ENCODE data around the gene ZNF608.
A peak's percentile ranks its signal among the peaks of the same experiment; 100 is the strongest.

ZNF608 gene

DNA sequence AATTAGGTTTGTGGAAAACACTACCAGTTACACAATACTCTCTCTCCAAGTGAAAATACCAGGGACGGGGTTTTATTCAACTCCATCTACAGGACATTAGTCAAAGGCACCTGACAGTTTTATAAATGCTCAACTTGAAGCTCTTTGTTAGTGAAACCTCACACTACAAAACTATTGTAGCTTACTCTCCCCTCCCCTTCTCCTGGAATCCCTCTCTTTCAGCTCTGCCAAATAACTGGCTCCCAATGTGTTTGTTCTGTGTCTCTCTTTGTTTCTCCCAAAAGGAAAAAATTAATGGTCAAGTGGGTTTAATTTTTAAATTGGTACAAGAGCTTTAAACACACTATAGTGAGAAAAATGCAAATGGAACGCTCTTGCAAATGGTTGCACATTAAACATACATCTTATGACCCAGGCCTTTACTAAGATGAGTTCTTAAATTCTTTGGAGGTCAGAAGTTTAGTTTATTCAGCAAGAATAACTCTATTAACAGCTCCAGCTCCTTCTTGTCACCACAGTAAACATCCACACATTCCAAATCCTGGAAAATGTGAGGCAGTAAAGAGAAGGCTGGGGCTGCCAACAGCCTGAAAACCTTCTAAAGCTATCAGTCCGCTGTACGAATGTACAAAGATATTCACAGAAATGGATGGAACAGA lies 48.4 kb downstream of the ZNF608 start:
- Histone ChIP-seq H3K27me3 (ENCODE audit: control insufficient read depth in 3 of 3, insufficient read depth in 3 of 3, low read depth in 1 of 3, low read length in 3 of 3) (no peaks in the 10 kb centered on the region), H3K23ac (ENCODE audit: low read depth, low read length, poor library complexity) (no peak overlapping the region), H2BK5ac (ENCODE audit: low read length) (no peak overlapping the region), H3K4me1 (ENCODE audit: control insufficient read depth in 2 of 2, insufficient read depth in 1 of 2, low read depth in 1 of 2, low read length in 2 of 2) (peaks cover 23 to 34% of the 10 kb centered on the region in 2 donors), H3K36me3 (replicated peaks in 1 of 2; ENCODE audit: control insufficient read depth in 2 of 2, insufficient read depth in 2 of 2, low read length in 2 of 2) (peaks cover 9 to 40% of the 10 kb centered on the region in 2 donors), H4K8ac (ENCODE audit: low read depth, low read length) (no peak overlapping the region), H3K4me3 (ENCODE audit: low read length in 2 of 2) (no peak overlapping the region), H3K27ac (replicated peaks; ENCODE audit: low read length) (peak overlapping the region; percentile 78), H3K18ac (ENCODE audit: low read length) (no peak overlapping the region), H3K79me1 (ENCODE audit: low read depth, low read length) (peaks cover 3% of the 10 kb centered on the region), H3K9ac (ENCODE audit: low read depth, low read length, poor library complexity) (no peak overlapping the region), H2AK5ac (ENCODE audit: low read depth, low read length) (no peak overlapping the region), H2BK12ac (ENCODE audit: low read length) (no peak overlapping the region), H4K91ac (ENCODE audit: low read depth, low read length, poor library complexity) (no peak overlapping the region), H2AFZ (ENCODE audit: low read length) (no peak overlapping the region), H2BK15ac (ENCODE audit: low read length) (no peak overlapping the region), H3K4me2 (ENCODE audit: insufficient read depth, low read length, poor library complexity, severe bottlenecking) (no peak overlapping the region), H3K9me3 (replicated peaks in 1 of 2; ENCODE audit: control insufficient read depth in 2 of 2, insufficient read depth in 1 of 2, low read depth in 1 of 2, low read length in 2 of 2) (peaks cover 2 to 4% of the 10 kb centered on the region in 2 donors), H3K4ac (ENCODE audit: low read length) (no peak overlapping the region), H2BK120ac (ENCODE audit: low read depth, low read length) (no peak overlapping the region), H3K14ac (ENCODE audit: low read length) (no peak overlapping the region)
- DNase-seq (ENCODE audit: low spot score) = peak; percentile 47
- no CpG with 5 or more reads among the region's 4 CpGs for WGBS, 2 donors (ENCODE audit: extremely low coverage in 2 of 2, insufficient read length in 2 of 2, insufficient replicate concordance in 1 of 2)

GRCh38 chr5:124697501-124697900 lies 48.9 kb downstream of the ZNF608 start:
- Histone ChIP-seq H3K27ac (replicated peaks; ENCODE audit: low read length) (peak overlapping the region; percentile 78), H2BK120ac (ENCODE audit: low read depth, low read length) (no peak overlapping the region), H2BK12ac (ENCODE audit: low read length) (no peak overlapping the region), H2BK5ac (ENCODE audit: low read length) (no peak overlapping the region), H3K36me3 (replicated peaks in 1 of 2; ENCODE audit: control insufficient read depth in 2 of 2, insufficient read depth in 2 of 2, low read length in 2 of 2) (peaks cover 9 to 44% of the 10 kb centered on the region in 2 donors), H2AFZ (ENCODE audit: low read length) (no peak overlapping the region), H3K4me2 (ENCODE audit: insufficient read depth, low read length, poor library complexity, severe bottlenecking) (no peak overlapping the region), H3K4me1 (ENCODE audit: control insufficient read depth in 2 of 2, insufficient read depth in 1 of 2, low read depth in 1 of 2, low read length in 2 of 2) (peaks cover 23 to 29% of the 10 kb centered on the region in 2 donors), H4K91ac (ENCODE audit: low read depth, low read length, poor library complexity) (no peak overlapping the region), H3K4me3 (ENCODE audit: low read length in 2 of 2) (no peak overlapping the region), H3K18ac (ENCODE audit: low read length) (no peak overlapping the region), H3K27me3 (ENCODE audit: control insufficient read depth in 3 of 3, insufficient read depth in 3 of 3, low read depth in 1 of 3, low read length in 3 of 3) (no peaks in the 10 kb centered on the region), H2AK5ac (ENCODE audit: low read depth, low read length) (no peak overlapping the region), H2BK15ac (ENCODE audit: low read length) (no peak overlapping the region), H3K9ac (ENCODE audit: low read depth, low read length, poor library complexity) (no peak overlapping the region), H3K23ac (ENCODE audit: low read depth, low read length, poor library complexity) (no peak overlapping the region), H4K8ac (ENCODE audit: low read depth, low read length) (no peak overlapping the region), H3K9me3 (replicated peaks in 1 of 2; ENCODE audit: control insufficient read depth in 2 of 2, insufficient read depth in 1 of 2, low read depth in 1 of 2, low read length in 2 of 2) (peaks cover 2 to 4% of the 10 kb centered on the region in 2 donors), H3K4ac (ENCODE audit: low read length) (no peak overlapping the region), H3K79me1 (ENCODE audit: low read depth, low read length) (peaks cover 3% of the 10 kb centered on the region), H3K14ac (ENCODE audit: low read length) (no peak overlapping the region)
- no CpG with 5 or more reads among the region's 1 CpG for WGBS, 2 donors (ENCODE audit: extremely low coverage in 2 of 2, insufficient read length in 2 of 2, insufficient replicate concordance in 1 of 2)
- no peak for DNase-seq (ENCODE audit: low spot score)

DNA sequence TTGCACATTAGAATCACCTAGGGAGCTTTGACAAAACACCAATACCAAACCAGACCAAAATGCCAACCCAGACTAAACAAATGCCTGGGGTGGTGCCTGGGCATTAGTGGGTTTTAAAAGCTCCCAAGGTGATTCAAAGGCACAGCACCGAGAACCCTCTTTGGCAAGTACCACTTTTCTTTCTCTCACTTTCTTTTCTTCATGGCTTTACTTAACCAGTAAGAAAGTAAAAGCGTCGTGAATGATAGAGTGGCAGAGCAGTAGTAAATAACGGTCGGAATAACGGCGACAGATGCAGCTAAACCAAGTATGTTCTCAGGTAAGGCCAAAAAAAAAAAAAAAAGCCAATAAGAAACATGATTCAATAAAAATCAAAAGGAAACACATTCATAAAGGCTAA lies 49.5 kb downstream of the ZNF608 start:
- no CpG with 5 or more reads among the region's 7 CpGs for WGBS, 2 donors (ENCODE audit: extremely low coverage in 2 of 2, insufficient read length in 2 of 2, insufficient replicate concordance in 1 of 2)
- Histone ChIP-seq H3K27me3 (ENCODE audit: control insufficient read depth in 3 of 3, insufficient read depth in 3 of 3, low read depth in 1 of 3, low read length in 3 of 3) (no peaks in the 10 kb centered on the region), H3K79me1 (ENCODE audit: low read depth, low read length) (peaks cover 3% of the 10 kb centered on the region), H2BK15ac (ENCODE audit: low read length) (no peak overlapping the region), H2AK5ac (ENCODE audit: low read depth, low read length) (no peak overlapping the region), H3K18ac (ENCODE audit: low read length) (no peak overlapping the region), H2AFZ (ENCODE audit: low read length) (no peak overlapping the region), H2BK120ac (ENCODE audit: low read depth, low read length) (no peak overlapping the region), H3K9ac (ENCODE audit: low read depth, low read length, poor library complexity) (no peak overlapping the region), H3K9me3 (replicated peaks in 1 of 2; ENCODE audit: control insufficient read depth in 2 of 2, insufficient read depth in 1 of 2, low read depth in 1 of 2, low read length in 2 of 2) (peaks cover 2 to 4% of the 10 kb centered on the region in 2 donors), H3K27ac (replicated peaks; ENCODE audit: low read length) (no peak overlapping the region), H4K91ac (ENCODE audit: low read depth, low read length, poor library complexity) (no peak overlapping the region), H3K4me3 (ENCODE audit: low read length in 2 of 2) (no peak overlapping the region), H3K23ac (ENCODE audit: low read depth, low read length, poor library complexity) (no peak overlapping the region), H3K4me1 (ENCODE audit: control insufficient read depth in 2 of 2, insufficient read depth in 1 of 2, low read depth in 1 of 2, low read length in 2 of 2) (peaks cover 22 to 23% of the 10 kb centered on the region in 2 donors), H3K14ac (ENCODE audit: low read length) (no peak overlapping the region), H2BK5ac (ENCODE audit: low read length) (no peak overlapping the region), H3K36me3 (replicated peaks in 1 of 2; ENCODE audit: control insufficient read depth in 2 of 2, insufficient read depth in 2 of 2, low read length in 2 of 2) (peaks cover 9 to 44% of the 10 kb centered on the region in 2 donors), H4K8ac (ENCODE audit: low read depth, low read length) (no peak overlapping the region), H3K4ac (ENCODE audit: low read length) (no peak overlapping the region), H3K4me2 (ENCODE audit: insufficient read depth, low read length, poor library complexity, severe bottlenecking) (no peak overlapping the region), H2BK12ac (ENCODE audit: low read length) (no peak overlapping the region)
- DNase-seq (ENCODE audit: low spot score) = no peak
